ENCODE data around the gene GNG7. TPM values are rescaled to one million over a fixed set of nuclear protein-coding genes. Genes with fewer than 3 reads are reported as not detected.

The GNG7 gene
- total and polyA plus RNA-seq, 10 of the 15 experiments (the other 5 are each of a cell fraction or from before 2014, with no cell fraction given): 1.9 to 13.6 (median 6.5) TPM

DNA sequence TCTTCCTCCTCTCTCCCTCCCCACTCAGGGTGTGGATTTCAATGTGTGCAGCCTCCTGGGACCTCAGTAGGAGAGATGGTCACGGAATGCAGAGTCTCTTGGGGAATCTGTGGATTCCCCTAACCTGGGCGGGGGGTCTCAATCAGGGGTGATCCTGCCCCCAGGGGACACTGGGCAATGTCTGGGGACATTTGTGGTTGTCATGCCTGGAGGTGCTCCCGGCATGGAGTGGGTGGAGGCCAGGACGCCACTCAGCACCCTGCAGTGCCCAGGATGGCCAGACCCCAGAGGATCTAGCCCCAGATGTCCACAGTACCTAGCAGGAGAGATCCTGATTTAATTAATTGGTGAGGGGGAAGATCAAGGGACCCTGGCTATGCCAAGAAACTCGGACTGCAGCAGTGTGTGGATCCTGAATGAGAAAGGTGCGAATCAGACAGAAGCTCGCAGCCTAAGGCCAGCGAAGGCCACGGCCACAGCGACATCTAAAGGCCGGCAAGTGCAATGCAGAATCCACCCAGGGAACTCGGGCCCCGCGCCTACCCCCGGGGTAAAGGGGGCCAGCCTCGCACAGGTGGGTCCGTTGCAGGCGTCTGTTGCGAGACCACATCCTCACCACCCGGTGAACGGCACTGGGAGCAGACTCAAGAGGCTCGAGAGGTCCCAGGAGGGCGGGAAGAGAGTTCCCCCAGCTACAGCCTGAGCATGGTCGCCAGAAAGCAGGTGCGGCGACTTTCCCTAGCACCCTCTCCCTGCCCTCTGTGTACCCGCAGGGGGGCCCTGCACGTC is 88.8 kb downstream of the GNG7 start (continued):
- TF ChIP-seq, protein P1, sequence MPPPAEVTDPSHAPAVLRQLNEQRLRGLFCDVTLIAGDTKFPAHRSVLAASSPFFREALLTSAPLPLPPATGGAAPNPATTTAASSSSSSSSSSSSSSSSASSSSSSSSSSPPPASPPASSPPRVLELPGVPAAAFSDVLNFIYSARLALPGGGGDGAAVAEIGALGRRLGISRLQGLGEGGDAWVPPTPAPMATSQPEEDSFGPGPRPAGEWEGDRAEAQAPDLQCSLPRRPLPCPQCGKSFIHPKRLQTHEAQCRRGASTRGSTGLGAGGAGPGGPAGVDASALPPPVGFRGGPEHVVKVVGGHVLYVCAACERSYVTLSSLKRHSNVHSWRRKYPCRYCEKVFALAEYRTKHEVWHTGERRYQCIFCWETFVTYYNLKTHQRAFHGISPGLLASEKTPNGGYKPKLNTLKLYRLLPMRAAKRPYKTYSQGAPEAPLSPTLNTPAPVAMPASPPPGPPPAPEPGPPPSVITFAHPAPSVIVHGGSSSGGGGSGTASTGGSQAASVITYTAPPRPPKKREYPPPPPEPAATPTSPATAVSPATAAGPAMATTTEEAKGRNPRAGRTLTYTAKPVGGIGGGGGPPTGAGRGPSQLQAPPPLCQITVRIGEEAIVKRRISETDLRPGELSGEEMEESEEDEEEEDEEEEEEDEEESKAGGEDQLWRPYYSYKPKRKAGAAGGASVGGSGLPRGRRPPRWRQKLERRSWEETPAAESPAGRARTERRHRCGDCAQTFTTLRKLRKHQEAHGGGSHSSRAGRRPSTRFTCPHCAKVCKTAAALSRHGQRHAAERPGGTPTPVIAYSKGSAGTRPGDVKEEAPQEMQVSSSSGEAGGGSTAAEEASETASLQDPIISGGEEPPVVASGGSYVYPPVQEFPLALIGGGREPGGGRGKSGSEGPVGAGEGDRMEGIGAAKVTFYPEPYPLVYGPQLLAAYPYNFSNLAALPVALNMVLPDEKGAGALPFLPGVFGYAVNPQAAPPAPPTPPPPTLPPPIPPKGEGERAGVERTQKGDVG (CRISPR knock-in tag; IDR thresholded peaks at IDR 0.05): no peak
- TF ChIP-seq POU2F2 (IDR thresholded peaks at IDR 0.05; ENCODE audit: borderline replicate concordance, low read depth, low read length): 0 out of 3 replicates have a peak, but pooled peaks have one; percentile 30
- peak; percentile 17; the same call in 1 of the 2 replicates for TF ChIP-seq RUNX3 (IDR thresholded peaks at IDR 0.05; ENCODE audit: low read length)
- peak; percentile 62 for TF ChIP-seq NR2F1 (conservative IDR thresholded peaks at IDR 0.05)
- TF ChIP-seq, protein P2, sequence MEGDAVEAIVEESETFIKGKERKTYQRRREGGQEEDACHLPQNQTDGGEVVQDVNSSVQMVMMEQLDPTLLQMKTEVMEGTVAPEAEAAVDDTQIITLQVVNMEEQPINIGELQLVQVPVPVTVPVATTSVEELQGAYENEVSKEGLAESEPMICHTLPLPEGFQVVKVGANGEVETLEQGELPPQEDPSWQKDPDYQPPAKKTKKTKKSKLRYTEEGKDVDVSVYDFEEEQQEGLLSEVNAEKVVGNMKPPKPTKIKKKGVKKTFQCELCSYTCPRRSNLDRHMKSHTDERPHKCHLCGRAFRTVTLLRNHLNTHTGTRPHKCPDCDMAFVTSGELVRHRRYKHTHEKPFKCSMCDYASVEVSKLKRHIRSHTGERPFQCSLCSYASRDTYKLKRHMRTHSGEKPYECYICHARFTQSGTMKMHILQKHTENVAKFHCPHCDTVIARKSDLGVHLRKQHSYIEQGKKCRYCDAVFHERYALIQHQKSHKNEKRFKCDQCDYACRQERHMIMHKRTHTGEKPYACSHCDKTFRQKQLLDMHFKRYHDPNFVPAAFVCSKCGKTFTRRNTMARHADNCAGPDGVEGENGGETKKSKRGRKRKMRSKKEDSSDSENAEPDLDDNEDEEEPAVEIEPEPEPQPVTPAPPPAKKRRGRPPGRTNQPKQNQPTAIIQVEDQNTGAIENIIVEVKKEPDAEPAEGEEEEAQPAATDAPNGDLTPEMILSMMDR (IDR thresholded peaks at IDR 0.05 in 2 of 3, conservative IDR thresholded peaks at IDR 0.05 in 1 of 3; ENCODE audit: control insufficient read depth in 2 of 3, extremely low read depth in 1 of 3, insufficient read depth in 1 of 3, low read depth in 3 of 3, low read length in 3 of 3): peak; percentile 92 to 96 (median 94); a peak in 5 of 6 replicates
- peak; percentile 44; the same call in 1 of the 2 replicates for TF ChIP-seq NBN (IDR thresholded peaks at IDR 0.05)
- TF ChIP-seq, protein P3, sequence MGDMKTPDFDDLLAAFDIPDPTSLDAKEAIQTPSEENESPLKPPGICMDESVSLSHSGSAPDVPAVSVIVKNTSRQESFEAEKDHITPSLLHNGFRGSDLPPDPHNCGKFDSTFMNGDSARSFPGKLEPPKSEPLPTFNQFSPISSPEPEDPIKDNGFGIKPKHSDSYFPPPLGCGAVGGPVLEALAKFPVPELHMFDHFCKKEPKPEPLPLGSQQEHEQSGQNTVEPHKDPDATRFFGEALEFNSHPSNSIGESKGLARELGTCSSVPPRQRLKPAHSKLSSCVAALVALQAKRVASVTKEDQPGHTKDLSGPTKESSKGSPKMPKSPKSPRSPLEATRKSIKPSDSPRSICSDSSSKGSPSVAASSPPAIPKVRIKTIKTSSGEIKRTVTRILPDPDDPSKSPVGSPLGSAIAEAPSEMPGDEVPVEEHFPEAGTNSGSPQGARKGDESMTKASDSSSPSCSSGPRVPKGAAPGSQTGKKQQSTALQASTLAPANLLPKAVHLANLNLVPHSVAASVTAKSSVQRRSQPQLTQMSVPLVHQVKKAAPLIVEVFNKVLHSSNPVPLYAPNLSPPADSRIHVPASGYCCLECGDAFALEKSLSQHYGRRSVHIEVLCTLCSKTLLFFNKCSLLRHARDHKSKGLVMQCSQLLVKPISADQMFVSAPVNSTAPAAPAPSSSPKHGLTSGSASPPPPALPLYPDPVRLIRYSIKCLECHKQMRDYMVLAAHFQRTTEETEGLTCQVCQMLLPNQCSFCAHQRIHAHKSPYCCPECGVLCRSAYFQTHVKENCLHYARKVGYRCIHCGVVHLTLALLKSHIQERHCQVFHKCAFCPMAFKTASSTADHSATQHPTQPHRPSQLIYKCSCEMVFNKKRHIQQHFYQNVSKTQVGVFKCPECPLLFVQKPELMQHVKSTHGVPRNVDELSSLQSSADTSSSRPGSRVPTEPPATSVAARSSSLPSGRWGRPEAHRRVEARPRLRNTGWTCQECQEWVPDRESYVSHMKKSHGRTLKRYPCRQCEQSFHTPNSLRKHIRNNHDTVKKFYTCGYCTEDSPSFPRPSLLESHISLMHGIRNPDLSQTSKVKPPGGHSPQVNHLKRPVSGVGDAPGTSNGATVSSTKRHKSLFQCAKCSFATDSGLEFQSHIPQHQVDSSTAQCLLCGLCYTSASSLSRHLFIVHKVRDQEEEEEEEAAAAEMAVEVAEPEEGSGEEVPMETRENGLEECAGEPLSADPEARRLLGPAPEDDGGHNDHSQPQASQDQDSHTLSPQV (IDR thresholded peaks at IDR 0.05): peak; percentile 65; the same call in 1 of the 2 replicates
- peak; percentile 76; the same call in 1 of the 2 replicates for TF ChIP-seq GATAD2B (conservative IDR thresholded peaks at IDR 0.05; ENCODE audit: low read depth)
- TF ChIP-seq ZNF207 (IDR thresholded peaks at IDR 0.05; ENCODE audit: borderline replicate concordance): peak; percentile 21; the same call in 1 of the 2 replicates
- peak; percentile 57; the same call in 1 of the 2 replicates for TF ChIP-seq IKZF1 (conservative IDR thresholded peaks at IDR 0.05)
- TF ChIP-seq PAX5 (IDR thresholded peaks at IDR 0.05; ENCODE audit: borderline replicate concordance, low read depth, low read length): 0 out of 2 replicates have a peak, but pooled peaks have one; percentile 45
- 0 out of 2 replicates have a peak, but pooled peaks have one; percentile 33 for TF ChIP-seq TCF3 (IDR thresholded peaks at IDR 0.05; ENCODE audit: borderline replicate concordance, insufficient read depth, low read depth, low read length)
- TF ChIP-seq STAT1 (conservative IDR thresholded peaks at IDR 0.05): 0 out of 2 replicates have a peak, but pooled peaks have one; percentile 44
- TF ChIP-seq DPF2 (IDR thresholded peaks at IDR 0.05): peak; percentile 54; the same call in 1 of the 2 replicates
- no peak for TF ChIP-seq FOXM1 (IDR thresholded peaks at IDR 0.05; ENCODE audit: low read depth, low read length)
- no peak for TF ChIP-seq NFYA (IDR thresholded peaks at IDR 0.05; ENCODE audit: borderline replicate concordance, low read depth, low read length)

Measured in GM12878 (cell line).